Activated CD8-positive, alpha-beta T cell treated with anti-CD3 and anti-CD28 coated beads, Interleukin-2, amount 10 ng/mL, durations not matched to agents 7 days and 5 days (primary cell): ENCODE data around the gene GPR108. TPM values are rescaled to one million over a fixed set of nuclear protein-coding genes. Genes with fewer than 3 reads are reported as not detected.

Experiments
- ATAC-seq: fragments of 150-1000 bp; cut with Tn5 transposase; one replicate; pipeline ENCODE4 v1.10.0; 2021; ENCODE audit warnings: moderate library complexity
- CTCF ChIA-PET: fragments of 350-600 bp; sonication (Branson Sonifier 250); formaldehyde crosslinking; loops from one replicate; lab custom pipeline; 2021; ENCODE audit warnings: antibody characterized with exemption; lab: Charles Lee
- POLR2A ChIA-PET: fragments of 350-600 bp; sonication (Branson Sonifier 250); formaldehyde crosslinking; loops from one replicate; lab custom pipeline; 2021; ENCODE audit warnings: antibody characterized with exemption; lab: Charles Lee
- DNase-seq: peaks from one replicate; pipeline ENCODE4 v3.0.0-alpha.2; 2020
- H3K27ac Mint-ChIP-seq: one replicate; pipeline ENCODE4 v1.8.0; 2021; ENCODE audit warnings: mild to moderate bottlenecking, mixed read lengths
- H3K27me3 Mint-ChIP-seq: one replicate; pipeline ENCODE4 v1.8.0; 2021; ENCODE audit warnings: low read depth, mixed read lengths
- H3K36me3 Mint-ChIP-seq: one replicate; pipeline ENCODE4 v1.8.0; 2021; ENCODE audit warnings: low read depth, mixed read lengths
- H3K4me1 Mint-ChIP-seq: one replicate; pipeline ENCODE4 v1.8.0; 2021; ENCODE audit warnings: low read depth, mixed read lengths
- H3K4me3 Mint-ChIP-seq: one replicate; pipeline ENCODE4 v1.8.0; 2021; ENCODE audit warnings: mild to moderate bottlenecking, mixed read lengths
- H3K9me3 Mint-ChIP-seq: one replicate; pipeline ENCODE4 v1.8.0; 2022; ENCODE audit warnings: mixed read lengths; ENCODE audit not compliant: insufficient read depth
- microRNA-seq: library from miRNA; unstranded; fragments of <30 nt; microRNA quantifications from one replicate; pipeline ENCODE4 v1.2.0, GENCODE V29; 2022
- total RNA-seq, 2 experiments: library from RNA; stranded (reverse); gene quantifications; one replicate each; pipeline ENCODE4 v1.2.3, GENCODE V29; 2021

GPR108 gene
- total RNA-seq, 2 experiments from 2014 or later = 76.7 to 85.6 TPM

GRCh38 chr19:6680141-6680540 lies 57.2 kb downstream of the GPR108 start:
- CTCF ChIA-PET = no interaction called here
- Mint-ChIP-seq H3K4me3 (no peak overlapping the region), H3K9me3 (peaks cover 4% of the 10 kb centered on the region), H3K4me1 (peaks cover 42% of the 10 kb centered on the region), H3K27me3 (peaks cover 10% of the 10 kb centered on the region), H3K27ac (no peak overlapping the region), H3K36me3 (peaks cover 2% of the 10 kb centered on the region)
- no peak for ATAC-seq
- no peak for DNase-seq
- POLR2A ChIA-PET = interaction anchor here (0.7 kb wide), 1 partner anchor 10 kb away, joined by 3 read pairs; the partner anchor contains the start of gene TNFSF14

Small RNA genes lying within 50 kb of the gene (microRNA-seq; reads per million reads assigned to microRNA genes)
- gene MIR6791 = not detected

Other genes with a start within 250 kb of the GPR108 start
- gene TUBB4A, start 235.3 kb downstream of the GPR108 start, total RNA-seq = 1 to 10 TPM; 6.6 to 6.9 TPM
- 1 to 10 TPM; 1.5 to 1.7 TPM for gene TNFSF9, start 206.6 kb downstream of the GPR108 start, total RNA-seq
- 10 to 100 TPM; 16.9 to 17.3 TPM for gene CD70, start 146.4 kb downstream of the GPR108 start, total RNA-seq
- 10 to 100 TPM; 47.1 to 47.6 TPM for gene TNFSF14, start 67.4 kb downstream of the GPR108 start, total RNA-seq
- 1 to 10 TPM in 1 of 2 experiments, under 1 TPM in 1; 0.52 to 1.2 TPM for gene C3, start 16.9 kb downstream of the GPR108 start, total RNA-seq
- 10 to 100 TPM; 13.9 to 15.2 TPM for gene TRIP10, start 2.1 kb upstream of the GPR108 start, total RNA-seq
- 10 to 100 TPM; 28.2 to 28.5 TPM for gene SH2D3A, start 29.9 kb upstream of the GPR108 start, total RNA-seq
- gene VAV1, start 35.1 kb upstream of the GPR108 start, total RNA-seq = 100 to 1,000 TPM; 122 to 125 TPM
- gene ADGRE1, start 150.0 kb upstream of the GPR108 start, total RNA-seq = under 1 TPM; 0.47 to 0.50 TPM